22Rv1 (cell line): Measurements from ENCODE around the gene KCNIP3.

ENCODE experiments used
- ZFX ChIP-seq: fragments of 450-650 bp; IDR thresholded peaks from 2 replicates; pipeline ENCODE4 v1.6.1; 2017; ENCODE audit warnings: antibody characterized with exemption, borderline replicate concordance
- TF ChIP-seq, protein P1 (sequence below): fragments of 450-650 bp; IDR thresholded peaks from 2 replicates; pipeline ENCODE4 v1.5.1; 2017; ENCODE audit warnings: mild to moderate bottlenecking

GRCh38 chr2:95305380-95306061 lies 8.4 kb downstream of the KCNIP3 start:
- TF ChIP-seq, protein P1, sequence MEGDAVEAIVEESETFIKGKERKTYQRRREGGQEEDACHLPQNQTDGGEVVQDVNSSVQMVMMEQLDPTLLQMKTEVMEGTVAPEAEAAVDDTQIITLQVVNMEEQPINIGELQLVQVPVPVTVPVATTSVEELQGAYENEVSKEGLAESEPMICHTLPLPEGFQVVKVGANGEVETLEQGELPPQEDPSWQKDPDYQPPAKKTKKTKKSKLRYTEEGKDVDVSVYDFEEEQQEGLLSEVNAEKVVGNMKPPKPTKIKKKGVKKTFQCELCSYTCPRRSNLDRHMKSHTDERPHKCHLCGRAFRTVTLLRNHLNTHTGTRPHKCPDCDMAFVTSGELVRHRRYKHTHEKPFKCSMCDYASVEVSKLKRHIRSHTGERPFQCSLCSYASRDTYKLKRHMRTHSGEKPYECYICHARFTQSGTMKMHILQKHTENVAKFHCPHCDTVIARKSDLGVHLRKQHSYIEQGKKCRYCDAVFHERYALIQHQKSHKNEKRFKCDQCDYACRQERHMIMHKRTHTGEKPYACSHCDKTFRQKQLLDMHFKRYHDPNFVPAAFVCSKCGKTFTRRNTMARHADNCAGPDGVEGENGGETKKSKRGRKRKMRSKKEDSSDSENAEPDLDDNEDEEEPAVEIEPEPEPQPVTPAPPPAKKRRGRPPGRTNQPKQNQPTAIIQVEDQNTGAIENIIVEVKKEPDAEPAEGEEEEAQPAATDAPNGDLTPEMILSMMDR = no peak
- TF ChIP-seq ZFX = no peak
